Stimulated activated CD4-positive, alpha-beta T cell treated with anti-CD3 and anti-CD28 coated beads, Interleukin-2, amount 100 ng/mL, for 4 hours (primary cell): ENCODE data around the gene CAPN3.

ENCODE experiments used
- DNase-seq: peaks from one replicate; pipeline ENCODE4 v3.0.0-alpha.2; 2020; ENCODE audit warnings: low read depth

CAPN3 gene

DNA sequence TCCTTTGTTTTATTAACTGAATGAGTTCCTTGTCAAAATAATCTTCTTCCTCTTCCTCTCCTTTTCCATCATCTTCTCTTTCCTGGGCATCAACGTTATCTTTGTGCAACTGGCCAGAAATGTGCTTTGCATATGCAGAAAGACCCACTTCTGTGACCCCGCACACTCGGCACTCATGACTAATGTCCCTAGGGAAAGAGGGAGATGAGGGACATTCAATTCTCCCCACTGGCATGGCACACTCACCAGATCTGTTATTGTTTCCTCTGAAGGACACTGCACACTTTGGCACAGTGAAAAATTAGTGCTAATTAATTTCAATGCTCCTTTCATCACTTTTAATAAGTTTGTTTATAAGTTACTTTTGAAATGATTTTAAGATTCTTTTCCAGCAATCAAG, 97.7 kb downstream of the CAPN3 start:
- DNase-seq = no peak

DNA sequence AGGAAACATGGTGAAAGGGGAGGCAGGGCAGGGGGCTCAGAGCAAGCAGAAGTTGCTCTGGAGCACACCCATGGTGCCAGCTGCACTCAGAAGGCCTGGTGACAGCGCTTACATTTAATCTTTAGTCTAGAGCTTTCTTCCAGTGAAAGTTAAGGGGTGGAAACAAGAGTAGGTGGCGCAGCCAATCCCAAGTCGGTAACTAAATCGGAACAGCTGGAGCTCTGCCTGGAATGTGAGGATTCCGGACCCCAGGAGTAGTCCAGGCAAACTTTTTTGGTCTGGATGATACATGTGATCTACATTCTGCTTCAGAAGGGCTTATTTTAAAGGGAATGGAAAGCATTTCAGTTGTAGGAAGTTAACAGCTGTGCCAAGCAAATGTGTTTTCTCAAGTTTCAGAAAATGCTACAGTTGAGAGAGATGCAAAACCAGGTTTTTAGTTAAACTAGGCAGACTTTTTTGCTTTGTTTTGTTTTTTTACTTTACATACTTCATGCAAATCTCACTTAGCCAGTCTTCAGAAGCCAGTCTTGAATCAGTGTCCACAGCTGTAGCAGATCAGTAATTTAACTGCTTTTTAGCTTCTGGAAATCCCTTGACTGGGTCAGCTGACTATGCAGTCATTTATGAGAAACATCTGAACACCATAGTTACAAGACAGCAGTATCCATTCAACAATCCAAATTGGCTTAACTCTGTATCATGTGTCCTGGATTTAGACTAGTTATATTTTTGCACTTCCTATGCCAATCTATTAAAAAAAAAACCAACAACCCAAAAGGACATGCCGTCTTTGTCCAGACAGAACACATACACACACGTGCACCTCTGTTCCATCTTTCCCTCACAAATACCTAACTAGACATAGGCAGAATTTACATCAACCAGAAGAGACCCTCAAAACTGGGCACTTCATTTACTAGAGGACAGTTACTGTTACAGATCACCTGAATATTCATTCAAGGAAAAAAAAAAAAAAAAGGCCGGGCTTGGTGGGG, 98.4 kb downstream of the CAPN3 start:
- no peak for DNase-seq

DNA sequence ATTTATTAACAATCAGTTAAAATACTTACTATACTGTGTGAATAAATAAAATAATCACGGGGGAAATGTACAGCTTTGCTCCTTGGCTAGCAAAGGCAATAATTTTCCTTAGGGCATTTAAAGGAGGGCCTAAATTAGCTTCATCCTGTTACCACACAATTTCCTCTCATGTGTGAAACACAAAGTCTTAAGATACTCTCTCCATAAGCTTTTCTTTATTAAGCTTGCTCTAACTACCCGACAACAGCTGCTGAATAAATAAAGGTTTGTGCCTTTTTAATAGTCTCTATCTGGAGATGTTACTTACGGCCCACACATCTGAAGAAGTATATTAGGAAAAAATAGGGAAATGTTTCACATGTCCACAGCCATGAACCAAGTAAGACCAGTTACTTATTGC, 102.0 kb downstream of the CAPN3 start:
- no peak for DNase-seq
